Keratinocyte (primary cell): ENCODE measurements around the gene SLCO3A1. TPM values are rescaled to one million over a fixed set of nuclear protein-coding genes. Genes with fewer than 3 reads are reported as not detected.

ENCODE experiments used
- DNase-seq: peaks from one replicate; pipeline ENCODE4 v3.0.0-alpha.2; 2011; ENCODE audit warnings: low read depth, missing footprints, low spot score
- FAIRE-seq: peaks from 2 replicates; lab custom pipeline; 2011; peaks lifted over from hg19 to GRCh38; lab: Jason Lieb, UNC
- H2AFZ ChIP-seq: 2 replicates; pipeline ENCODE4 v1.6.0; 2012; ENCODE audit warnings: low read length, control low read depth, inconsistent platforms; ENCODE audit not compliant: control insufficient read depth
- H3K27ac ChIP-seq: 2 replicates; pipeline ENCODE4 v1.5.1; 2011; ENCODE audit warnings: low read length; ENCODE audit not compliant: control insufficient read depth, insufficient read depth
- H3K27me3 ChIP-seq: 3 replicates; pipeline ENCODE4 v1.6.0; 2011; ENCODE audit warnings: low read length; ENCODE audit not compliant: control insufficient read depth, insufficient read depth; ENCODE audit errors: extremely low read depth
- H3K36me3 ChIP-seq, 2 experiments: 2 replicates in 1 of 2; 3 replicates in 1 of 2; pipeline ENCODE4 v1.5.1; 2011; ENCODE audit warnings: low read length in 2 of 2, mild to moderate bottlenecking in 1 of 2; ENCODE audit not compliant: control insufficient read depth in 2 of 2, insufficient read depth in 2 of 2; ENCODE audit errors: extremely low read depth in 1 of 2
- H3K4me1 ChIP-seq: 3 replicates; pipeline ENCODE4 v1.5.1; 2011; ENCODE audit warnings: low read length; ENCODE audit not compliant: control insufficient read depth, insufficient read depth; ENCODE audit errors: extremely low read depth
- H3K4me2 ChIP-seq: 3 replicates; pipeline ENCODE4 v1.6.0; 2011; ENCODE audit warnings: low read depth, low read length; ENCODE audit not compliant: control insufficient read depth, insufficient read depth; ENCODE audit errors: extremely low read depth
- H3K4me3 ChIP-seq, 3 experiments: fragments of 200-600 bp in 1 of 3; sonication (generic) in 1 of 3; 2 replicates in 2 of 3; 3 replicates in 1 of 3; pipeline ENCODE4 v1.5.1; 2011 to 2016; ENCODE audit warnings: low read length in 3 of 3, mild to moderate bottlenecking in 3 of 3, control low read depth in 2 of 3, inconsistent platforms in 1 of 3, low read depth in 1 of 3, mixed read lengths in 1 of 3, mixed run types in 1 of 3, moderate library complexity in 1 of 3; ENCODE audit not compliant: control insufficient read depth in 2 of 3, insufficient read depth in 2 of 3; ENCODE audit errors: extremely low read depth in 1 of 3
- H3K79me2 ChIP-seq: 2 replicates; pipeline ENCODE4 v1.6.0; 2012; ENCODE audit warnings: low read length; ENCODE audit not compliant: control insufficient read depth, insufficient read depth
- H3K9ac ChIP-seq: 3 replicates; pipeline ENCODE4 v1.6.0; 2011; ENCODE audit warnings: low read length; ENCODE audit not compliant: control insufficient read depth, insufficient read depth; ENCODE audit errors: extremely low read depth
- H3K9me1 ChIP-seq: 3 replicates; pipeline ENCODE4 v1.6.0; 2011; ENCODE audit warnings: low read length; ENCODE audit not compliant: control insufficient read depth, insufficient read depth; ENCODE audit errors: extremely low read depth
- H3K9me3 ChIP-seq: 2 replicates; pipeline ENCODE4 v1.5.1; 2012; ENCODE audit warnings: low read depth, low read length; ENCODE audit not compliant: control insufficient read depth
- H4K20me1 ChIP-seq: 3 replicates; pipeline ENCODE4 v1.6.0; 2011; ENCODE audit warnings: low read length; ENCODE audit not compliant: control insufficient read depth, insufficient read depth; ENCODE audit errors: extremely low read depth
- EZH2 ChIP-seq: IDR thresholded peaks from one replicate; pipeline ENCODE4 v1.6.1; 2012; ENCODE audit warnings: inconsistent platforms, mild to moderate bottlenecking, low read length, moderate library complexity
- dilution Hi-C: fragments of 300-500 bp; cut with MboI; formaldehyde crosslinking; loops from one replicate; pipeline ENCODE4 v1.7.0; 2020; ENCODE audit warnings: low sequenced_read_pairs; ENCODE audit not compliant: extremely low pct_ligation_motif_present
- polyA plus RNA-seq, 5 experiments: library from polyadenylated mRNA; depleted of rRNA in 3 of 5; stranded (reverse) in 3 of 5; stranded (forward) in 1 of 5; unstranded in 1 of 5; fragments of >200 nt; gene quantifications; 1 replicate in 1 of 5; 2 replicates in 3 of 5; 3 replicates in 1 of 5; pipeline versions ENCODE4 v1.2.1 to v1.2.3, GENCODE V29; 2011 to 2012; ENCODE audit warnings: missing spikeins in 2 of 5, low read depth in 1 of 5, low replicate concordance in 1 of 5
- TF ChIP-seq, protein P1 (sequence below), 3 experiments: IDR thresholded peaks in 1 of 3; conservative IDR thresholded peaks in 1 of 3; optimal IDR thresholded peaks in 1 of 3; 2 replicates in 2 of 3; 3 replicates in 1 of 3; pipeline versions ENCODE3 to v1.5.1; 2011; ENCODE audit warnings: low read length in 3 of 3, mild to moderate bottlenecking in 3 of 3, moderate library complexity in 2 of 3, control low read depth in 1 of 3, inconsistent platforms in 1 of 3; ENCODE audit not compliant: insufficient read depth in 2 of 3; ENCODE audit errors: extremely low read depth in 1 of 3

SLCO3A1 gene
- polyA plus RNA-seq, 1 donor (not counting 4 experiments of a cell fraction or from before 2014, with no cell fraction given): 21.3 TPM

DNA sequence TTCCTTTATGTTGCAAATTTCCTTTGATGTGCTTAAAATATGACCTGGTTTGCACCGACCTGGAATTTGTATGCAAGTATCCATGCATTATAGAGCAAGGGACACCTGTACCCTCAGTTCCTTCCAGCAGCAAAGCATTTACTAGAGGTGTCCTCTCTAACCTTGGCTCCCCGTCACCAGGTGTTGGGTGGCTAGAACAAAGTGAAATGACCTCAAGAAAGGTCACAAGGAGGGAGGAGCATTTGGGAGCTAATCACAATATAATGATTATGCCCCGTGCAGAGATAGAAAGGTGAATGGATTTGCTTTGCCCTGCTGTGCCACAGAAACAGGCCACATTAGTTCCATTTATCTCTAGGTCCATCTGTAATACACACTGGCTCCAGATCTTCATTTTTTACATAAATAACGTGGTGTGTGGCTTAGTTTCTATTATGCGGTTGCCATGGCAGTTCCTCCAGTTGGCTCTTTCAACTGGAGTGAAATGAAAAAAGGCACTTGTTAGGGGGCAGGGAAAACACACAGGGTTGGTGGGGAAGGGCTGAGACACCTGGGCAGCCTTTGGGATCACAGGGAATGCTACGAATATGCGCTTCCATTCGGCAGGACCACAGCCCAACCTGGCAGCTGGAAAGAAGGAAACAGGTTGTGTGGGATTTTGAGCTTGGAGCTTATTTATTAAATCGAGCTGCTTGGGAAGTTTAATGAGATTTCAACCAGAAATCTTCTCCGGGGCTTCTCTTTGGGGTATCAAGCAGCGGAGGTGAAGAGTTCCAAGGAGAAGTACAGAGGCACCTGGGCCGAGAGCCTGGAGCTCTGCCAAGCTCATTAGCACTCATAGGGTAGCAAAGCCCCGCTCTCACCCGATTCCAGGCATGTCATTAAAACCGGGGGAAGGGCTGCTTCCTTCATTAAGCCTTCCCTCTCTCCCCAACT, 306.7 kb downstream of the SLCO3A1 start:
- Histone ChIP-seq H3K9ac (no peak overlapping the region), H3K4me3 (no peak overlapping the region), H2AFZ (no peak overlapping the region), H3K9me1 (no peaks in the 10 kb centered on the region), H3K4me1 (peaks cover 14% of the 10 kb centered on the region), H3K79me2 (no peaks in the 10 kb centered on the region), H3K9me3 (no peaks in the 10 kb centered on the region), H4K20me1 (no peaks in the 10 kb centered on the region), H3K27ac (no peak overlapping the region), H3K4me2 (no peak overlapping the region), H3K36me3 (peaks cover 0 to 1% of the 10 kb centered on the region in 2 experiments), H3K27me3 (no peaks in the 10 kb centered on the region)
- dilution Hi-C loops: no loop called here
- DNase-seq (no peak), FAIRE-seq (no peak)
- TF ChIP-seq, protein P1, sequence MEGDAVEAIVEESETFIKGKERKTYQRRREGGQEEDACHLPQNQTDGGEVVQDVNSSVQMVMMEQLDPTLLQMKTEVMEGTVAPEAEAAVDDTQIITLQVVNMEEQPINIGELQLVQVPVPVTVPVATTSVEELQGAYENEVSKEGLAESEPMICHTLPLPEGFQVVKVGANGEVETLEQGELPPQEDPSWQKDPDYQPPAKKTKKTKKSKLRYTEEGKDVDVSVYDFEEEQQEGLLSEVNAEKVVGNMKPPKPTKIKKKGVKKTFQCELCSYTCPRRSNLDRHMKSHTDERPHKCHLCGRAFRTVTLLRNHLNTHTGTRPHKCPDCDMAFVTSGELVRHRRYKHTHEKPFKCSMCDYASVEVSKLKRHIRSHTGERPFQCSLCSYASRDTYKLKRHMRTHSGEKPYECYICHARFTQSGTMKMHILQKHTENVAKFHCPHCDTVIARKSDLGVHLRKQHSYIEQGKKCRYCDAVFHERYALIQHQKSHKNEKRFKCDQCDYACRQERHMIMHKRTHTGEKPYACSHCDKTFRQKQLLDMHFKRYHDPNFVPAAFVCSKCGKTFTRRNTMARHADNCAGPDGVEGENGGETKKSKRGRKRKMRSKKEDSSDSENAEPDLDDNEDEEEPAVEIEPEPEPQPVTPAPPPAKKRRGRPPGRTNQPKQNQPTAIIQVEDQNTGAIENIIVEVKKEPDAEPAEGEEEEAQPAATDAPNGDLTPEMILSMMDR (optimal IDR thresholded peaks at IDR 0.05 in 1 of 3, IDR thresholded peaks at IDR 0.05 in 1 of 3, conservative IDR thresholded peaks at IDR 0.05 in 1 of 3; ENCODE audit: extremely low read depth in 1 of 3, insufficient read depth in 2 of 3, low read length in 3 of 3): no peak
- TF ChIP-seq EZH2: no peak

DNA sequence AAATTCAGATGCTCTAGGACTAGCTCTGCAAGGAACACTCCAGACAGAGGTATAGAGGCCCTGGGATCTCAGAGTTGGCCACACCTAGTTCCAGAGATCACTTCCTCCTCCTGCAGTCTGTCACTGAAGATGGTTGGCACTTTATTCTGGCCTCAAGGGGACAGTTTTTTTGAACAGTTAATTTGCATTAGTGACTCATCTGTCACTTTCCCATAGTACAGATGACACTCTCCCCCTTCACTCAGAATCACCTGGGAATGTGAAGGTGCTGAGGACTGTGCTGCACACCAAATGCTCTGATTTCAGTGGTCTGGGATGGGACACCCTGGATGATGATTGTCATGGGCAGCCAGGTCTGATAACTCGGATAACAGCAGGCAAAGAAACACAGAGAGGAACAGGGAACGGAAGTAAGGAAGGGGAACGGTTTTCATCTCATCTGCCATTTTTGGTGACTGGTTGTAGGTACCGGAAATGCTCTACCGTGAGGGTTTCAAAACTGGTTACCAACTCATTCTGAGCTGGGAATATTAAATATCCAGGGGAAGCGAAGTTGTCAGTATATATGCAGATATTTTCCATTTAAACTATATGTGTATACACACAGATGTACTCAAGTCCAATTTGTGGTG, 307.6 kb downstream of the SLCO3A1 start:
- H3K9me3 ChIP-seq: no peaks in the 10 kb centered on the region
- no peaks in the 10 kb centered on the region for H4K20me1 ChIP-seq
- H3K4me2 ChIP-seq: no peak overlapping the region
- H2AFZ ChIP-seq: no peak overlapping the region
- H3K79me2 ChIP-seq: no peaks in the 10 kb centered on the region
- H3K27me3 ChIP-seq: no peaks in the 10 kb centered on the region
- peaks cover 0 to 1% of the 10 kb centered on the region in 2 experiments for H3K36me3 ChIP-seq
- H3K9me1 ChIP-seq: no peaks in the 10 kb centered on the region
- H3K4me1 ChIP-seq: peaks cover 14% of the 10 kb centered on the region
- TF ChIP-seq EZH2: no peak
- TF ChIP-seq, protein P1 (optimal IDR thresholded peaks at IDR 0.05 in 1 of 3, IDR thresholded peaks at IDR 0.05 in 1 of 3, conservative IDR thresholded peaks at IDR 0.05 in 1 of 3; ENCODE audit: extremely low read depth in 1 of 3, insufficient read depth in 2 of 3, low read length in 3 of 3): no peak
- dilution Hi-C loops: no loop called here
- no peak overlapping the region for H3K4me3 ChIP-seq
- H3K9ac ChIP-seq: no peak overlapping the region
- no peak for DNase-seq
- no peak overlapping the region for H3K27ac ChIP-seq
- no peak for FAIRE-seq
